WI38 (cell line): ENCODE data around the gene FAM228B.
"Not testable (repeated sequence)": the region's sequence is repeated elsewhere in the genome, so short reads cannot be mapped to it uniquely, and the experiment has no call there.

Source experiments
- H3K4me3 ChIP-seq: 2 replicates; pipeline ENCODE4 v1.5.1; 2011; ENCODE audit warnings: low read depth, mild to moderate bottlenecking, control low read depth, low read length
- CTCF ChIP-seq: IDR thresholded peaks from 2 replicates; pipeline ENCODE4 v1.5.1; 2012; ENCODE audit warnings: low read depth, mild to moderate bottlenecking, control low read depth, low read length

Gene FAM228B

GRCh38 chr2:24104906-24105305, 18.4 kb upstream of the FAM228B start:
- H3K4me3 ChIP-seq = no peak overlapping the region
- TF ChIP-seq CTCF = no peak

- no peak for TF ChIP-seq CTCF
- no peak overlapping the region for H3K4me3 ChIP-seq
Observed at GRCh38 chr2:24105816-24106215, 17.5 kb upstream of the FAM228B start.

GRCh38 chr2:24106786-24107185, 16.5 kb upstream of the FAM228B start:
- TF ChIP-seq CTCF = no peak

GRCh38 chr2:24107336-24107735, 15.9 kb upstream of the FAM228B start:
- TF ChIP-seq CTCF = no peak
- no peak overlapping the region for H3K4me3 ChIP-seq

More at GRCh38 chr2:24106786-24107185, 16.5 kb upstream of the FAM228B start:
- H3K4me3 ChIP-seq = no peak overlapping the region

- H3K4me3 ChIP-seq = not testable (repeated sequence)
Observed at GRCh38 chr2:24109431-24109830, 13.8 kb upstream of the FAM228B start.

- no peak for TF ChIP-seq CTCF
- H3K4me3 ChIP-seq = no peak overlapping the region
Observed at GRCh38 chr2:24110660-24111303, 12.5 kb upstream of the FAM228B start.

GRCh38 chr2:24111407-24111901, 11.8 kb upstream of the FAM228B start:
- no peak for TF ChIP-seq CTCF
- no peak overlapping the region for H3K4me3 ChIP-seq

- no peak for TF ChIP-seq CTCF
Observed at GRCh38 chr2:24115057-24115456, 8.2 kb upstream of the FAM228B start.

More at GRCh38 chr2:24115057-24115456, 8.2 kb upstream of the FAM228B start:
- H3K4me3 ChIP-seq = no peak overlapping the region
